ENCODE results near the gene RBPMS2. TPM values are rescaled to one million over a fixed set of nuclear protein-coding genes. Genes with fewer than 3 reads are reported as not detected.

The RBPMS2 gene
- total and polyA plus RNA-seq, 2 of the 8 experiments (the other 6 are each of a cell fraction or from before 2014, with no cell fraction given), result 55.8 to 238 TPM

DNA sequence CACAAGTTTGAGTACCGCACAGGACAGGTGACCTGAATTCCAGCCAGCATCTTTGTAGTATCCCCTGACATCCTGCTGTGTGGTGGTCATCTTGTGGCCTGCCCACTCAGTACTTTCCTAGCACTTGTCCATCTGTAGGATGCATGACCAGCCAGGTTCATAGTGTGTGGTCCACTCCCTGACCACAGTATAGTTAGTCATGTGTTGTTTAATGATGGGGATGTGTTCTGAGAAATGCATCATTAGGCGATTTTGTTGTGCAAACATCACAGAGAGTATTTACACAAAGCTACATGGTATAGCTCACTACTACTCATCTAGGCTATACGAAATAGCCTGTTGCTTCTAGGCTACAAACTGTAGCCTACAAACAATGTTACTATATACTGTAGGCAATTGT is 16.9 kb upstream of the RBPMS2 start:
- no peaks in the 10 kb centered on the region for H3K36me3 ChIP-seq (ENCODE audit: control insufficient read depth in 2 of 4, insufficient read depth in 4 of 4, low read length in 3 of 4)
- H4K91ac ChIP-seq (replicated peaks; ENCODE audit: insufficient read length, low read length), result no peak overlapping the region
- H2AK5ac ChIP-seq (ENCODE audit: low read depth, low read length), result no peak overlapping the region
- no peak overlapping the region for H2BK12ac ChIP-seq (ENCODE audit: low read depth, low read length)
- ChIA-PET POLR2A (ENCODE audit: partially characterized antibody) (interaction anchor here (0.6 to 25.1 kb wide), 3 partner anchors 11 to 442 kb away, joined by 3 to 748 read pairs (median 74); no protein-coding TSS in a partner anchor), CTCF (ENCODE audit: partially characterized antibody) (interaction anchor here (1.0 to 4.3 kb wide), 6 partner anchors 10 to 42 kb away, joined by 3 to 21 read pairs (median 4); no protein-coding TSS in a partner anchor)
- H4K20me1 ChIP-seq (replicated peaks in 1 of 2; ENCODE audit: control insufficient read depth in 1 of 2, insufficient read depth in 2 of 2, low read length in 2 of 2), result no peaks in the 10 kb centered on the region
- H2BK20ac ChIP-seq (ENCODE audit: low read length), result no peak overlapping the region
- no peak overlapping the region for H2BK120ac ChIP-seq (replicated peaks; ENCODE audit: low read depth, low read length)
- H2AFZ ChIP-seq (ENCODE audit: low read length), result no peak overlapping the region
- TF ChIP-seq RXRA (IDR thresholded peaks at IDR 0.05; ENCODE audit: insufficient read depth, low read depth, low read length) (no peak), KDM4A (IDR thresholded peaks at IDR 0.05; ENCODE audit: low read depth, low read length, severe bottlenecking) (no peak), SP4 (IDR thresholded peaks at IDR 0.05; ENCODE audit: low read length) (no peak), SIRT6 (IDR thresholded peaks at IDR 0.05; ENCODE audit: low read length) (no peak), MAFK (IDR thresholded peaks at IDR 0.05; ENCODE audit: low read depth, low read length) (no peak)
- TF ChIP-seq, protein P1, sequence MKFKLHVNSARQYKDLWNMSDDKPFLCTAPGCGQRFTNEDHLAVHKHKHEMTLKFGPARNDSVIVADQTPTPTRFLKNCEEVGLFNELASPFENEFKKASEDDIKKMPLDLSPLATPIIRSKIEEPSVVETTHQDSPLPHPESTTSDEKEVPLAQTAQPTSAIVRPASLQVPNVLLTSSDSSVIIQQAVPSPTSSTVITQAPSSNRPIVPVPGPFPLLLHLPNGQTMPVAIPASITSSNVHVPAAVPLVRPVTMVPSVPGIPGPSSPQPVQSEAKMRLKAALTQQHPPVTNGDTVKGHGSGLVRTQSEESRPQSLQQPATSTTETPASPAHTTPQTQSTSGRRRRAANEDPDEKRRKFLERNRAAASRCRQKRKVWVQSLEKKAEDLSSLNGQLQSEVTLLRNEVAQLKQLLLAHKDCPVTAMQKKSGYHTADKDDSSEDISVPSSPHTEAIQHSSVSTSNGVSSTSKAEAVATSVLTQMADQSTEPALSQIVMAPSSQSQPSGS (IDR thresholded peaks at IDR 0.05; ENCODE audit: low read length), result no peak
- no peak overlapping the region for H3K27ac ChIP-seq (ENCODE audit: low read depth, low read length)
- H3K9me3 ChIP-seq (ENCODE audit: insufficient read depth in 2 of 2, low read depth in 1 of 2, low read length in 1 of 2), result no peaks in the 10 kb centered on the region
- H3K23me2 ChIP-seq (ENCODE audit: low read depth, low read length), result no peaks in the 10 kb centered on the region
- H3K4ac ChIP-seq (replicated peaks; ENCODE audit: insufficient read length, low read depth, low read length), result no peak overlapping the region
- no peak overlapping the region for H4K5ac ChIP-seq (ENCODE audit: insufficient read length, low read depth, low read length)
- H2BK15ac ChIP-seq (ENCODE audit: low read length), result no peak overlapping the region
- no peak overlapping the region for H3K9ac ChIP-seq (replicated peaks in 1 of 4; ENCODE audit: extremely low read depth in 1 of 4, low read depth in 3 of 4, low read length in 3 of 4)
- H3K79me2 ChIP-seq (ENCODE audit: control insufficient read depth in 1 of 2, insufficient read depth in 2 of 2, low read length in 2 of 2), result no peaks in the 10 kb centered on the region
- 96% methylated on average over 3 of the region's 3 CpGs; no CpG with 5 or more reads in 1 of the 2 experiments for WGBS, 2 experiments (ENCODE audit: extremely low coverage in 1 of 2, insufficient coverage in 1 of 2, insufficient read length in 1 of 2, insufficient replicate concordance in 2 of 2, low coverage in 1 of 2, low lambda C conversion rate in 2 of 2, missing lambda C conversion rate in 1 of 2)
- H3K14ac ChIP-seq (ENCODE audit: insufficient read length), result no peak overlapping the region
- no peak for FAIRE-seq
- no peak overlapping the region for H3K4me3 ChIP-seq (ENCODE audit: extremely low read depth in 1 of 4, insufficient read depth in 2 of 4, low read depth in 3 of 4, low read length in 4 of 4)
- no peak overlapping the region for H2BK5ac ChIP-seq (ENCODE audit: low read depth, low read length)
- no peak overlapping the region for H3K23ac ChIP-seq (ENCODE audit: insufficient read length)
- H3K79me1 ChIP-seq (ENCODE audit: low read depth, low read length), result no peaks in the 10 kb centered on the region
- no peak overlapping the region for H3K18ac ChIP-seq (ENCODE audit: extremely low read depth, low read length)
- H3K4me2 ChIP-seq (ENCODE audit: insufficient read depth in 1 of 2, low read depth in 2 of 2, low read length in 2 of 2), result no peak overlapping the region
- no peaks in the 10 kb centered on the region for H3K27me3 ChIP-seq (replicated peaks in 1 of 4; ENCODE audit: control insufficient read depth in 3 of 4, extremely low read depth in 1 of 4, insufficient read depth in 3 of 4, low read length in 3 of 4)
- no peak for DNase-seq (ENCODE audit: low read depth in 1 of 2, low spot score in 2 of 2)
- H4K8ac ChIP-seq (ENCODE audit: extremely low read depth, insufficient read depth, low read length), result no peak overlapping the region
- H3K56ac ChIP-seq (replicated peaks; ENCODE audit: insufficient read length, low read depth, low read length), result no peak overlapping the region
- no peaks in the 10 kb centered on the region for H3K4me1 ChIP-seq (replicated peaks in 1 of 4; ENCODE audit: control insufficient read depth in 3 of 4, insufficient read depth in 4 of 4, low read length in 3 of 4)

All from H1 (cell line).